NCI-H1694 (cell line): ENCODE data around the gene SNX20.

ENCODE experiments used
- DNase-seq: peaks from one replicate; lab custom pipeline; 2025; lab: John Stamatoyannopoulos, UW

SNX20 gene

DNA sequence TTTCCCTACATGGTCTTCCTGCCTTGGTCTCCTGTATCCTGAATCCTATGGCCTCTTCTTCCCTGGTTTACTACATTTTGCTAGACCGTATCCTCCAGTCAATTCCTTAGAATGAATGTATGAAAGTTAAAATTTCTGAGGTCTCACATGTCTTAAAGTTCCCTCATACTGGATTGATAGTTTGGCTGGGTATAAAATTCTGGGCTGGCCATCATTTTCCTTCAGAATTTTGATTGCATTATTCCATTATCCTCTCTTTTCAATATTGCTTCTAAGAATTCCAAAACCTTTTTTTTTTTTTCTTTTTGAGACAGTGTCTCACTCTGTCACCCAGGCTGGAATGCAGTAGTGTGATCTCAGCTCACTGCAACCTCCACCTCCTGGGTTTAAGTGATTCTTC lies 23.1 kb upstream of the SNX20 start:
- no peak for DNase-seq

DNA sequence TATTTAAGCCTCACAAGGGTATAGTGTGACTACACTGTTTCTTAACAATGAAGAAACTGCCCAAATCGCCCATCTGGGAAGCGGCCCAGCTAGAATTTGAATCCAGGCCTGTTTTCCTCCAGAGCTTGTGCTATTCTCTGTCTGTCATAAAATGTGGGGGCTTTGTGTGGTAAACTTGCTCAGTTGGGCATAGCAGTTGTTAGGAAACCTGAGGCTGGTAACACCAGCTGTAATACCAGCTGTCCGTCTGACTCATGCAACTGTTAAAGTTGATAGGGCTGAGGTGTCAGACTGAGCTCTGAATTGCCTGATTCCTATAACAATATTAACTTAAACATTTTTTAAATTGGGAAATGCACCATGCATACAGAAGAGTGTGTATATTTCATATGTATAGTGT lies 21.6 kb upstream of the SNX20 start:
- peak; percentile 95 for DNase-seq

DNA sequence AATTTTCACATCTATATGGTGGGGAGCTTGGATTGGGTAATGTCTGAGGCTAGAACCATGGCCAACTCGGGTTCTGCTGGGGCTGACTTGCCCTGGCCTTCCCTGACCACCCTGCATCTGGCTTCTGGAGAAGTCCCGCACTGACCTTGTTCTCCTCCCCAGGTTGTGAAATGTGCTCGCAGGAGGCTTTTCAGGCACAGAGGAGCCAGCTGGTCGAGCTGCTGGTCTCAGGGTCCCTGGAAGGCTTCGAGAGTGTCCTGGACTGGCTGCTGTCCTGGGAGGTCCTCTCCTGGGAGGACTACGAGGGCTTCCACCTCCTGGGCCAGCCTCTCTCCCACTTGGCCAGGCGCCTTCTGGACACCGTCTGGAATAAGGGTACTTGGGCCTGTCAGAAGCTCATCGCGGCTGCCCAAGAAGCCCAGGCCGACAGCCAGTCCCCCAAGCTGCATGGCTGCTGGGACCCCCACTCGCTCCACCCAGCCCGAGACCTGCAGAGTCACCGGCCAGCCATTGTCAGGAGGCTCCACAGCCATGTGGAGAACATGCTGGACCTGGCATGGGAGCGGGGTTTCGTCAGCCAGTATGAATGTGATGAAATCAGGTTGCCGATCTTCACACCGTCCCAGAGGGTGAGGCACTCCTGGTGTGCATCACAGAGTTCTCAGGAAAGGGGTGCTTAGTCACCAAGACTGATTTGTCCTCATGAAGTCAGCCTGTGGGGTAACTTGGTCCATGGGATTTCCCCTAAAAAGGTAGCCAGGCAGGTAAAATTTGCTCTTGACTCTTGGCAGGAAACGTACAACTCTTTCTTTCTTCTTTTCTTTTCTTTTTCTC lies 18.4 kb upstream of the SNX20 start:
- no peak for DNase-seq

DNA sequence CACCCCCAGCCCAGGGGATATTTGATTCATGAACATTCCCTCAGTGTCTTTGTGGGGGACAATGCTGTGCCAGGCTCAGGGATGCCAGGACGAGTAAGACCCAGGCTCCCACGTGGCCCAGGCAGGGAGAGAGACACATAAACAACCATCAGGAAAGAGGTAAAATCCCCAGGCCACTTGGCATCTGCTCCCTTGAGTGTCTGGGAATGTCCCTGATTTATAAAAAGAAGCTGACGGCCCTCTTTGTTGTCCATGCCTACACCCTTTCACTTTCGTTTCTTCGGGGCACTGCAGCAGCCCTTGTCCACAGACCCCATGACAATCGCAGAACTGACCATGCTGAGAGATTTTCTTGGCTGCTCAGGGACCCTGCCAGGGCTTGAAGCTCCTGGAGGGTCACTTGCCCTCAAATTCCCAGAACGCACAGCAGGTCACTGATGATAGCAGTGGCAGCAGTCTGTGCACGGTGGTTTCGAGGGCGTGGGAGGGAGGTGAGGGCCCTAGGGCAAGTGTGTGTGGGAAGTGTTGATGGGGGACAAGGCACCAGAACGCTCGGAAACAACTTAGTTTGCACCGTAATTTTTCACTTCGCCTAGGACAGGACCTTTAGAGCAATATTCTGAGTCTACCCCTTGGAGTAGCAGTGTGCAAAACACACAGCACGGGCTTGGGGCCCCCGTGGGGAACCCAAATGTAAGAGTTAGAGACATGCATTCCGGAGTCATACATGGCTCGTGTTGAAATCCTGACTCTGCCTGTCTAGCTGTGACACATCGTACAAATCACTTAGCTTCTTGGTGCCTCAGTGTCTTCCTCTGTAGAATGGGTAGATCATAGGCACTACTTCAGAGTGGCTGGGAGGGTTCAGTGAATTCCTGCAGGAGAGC lies 17.0 kb upstream of the SNX20 start:
- DNase-seq: no peak

DNA sequence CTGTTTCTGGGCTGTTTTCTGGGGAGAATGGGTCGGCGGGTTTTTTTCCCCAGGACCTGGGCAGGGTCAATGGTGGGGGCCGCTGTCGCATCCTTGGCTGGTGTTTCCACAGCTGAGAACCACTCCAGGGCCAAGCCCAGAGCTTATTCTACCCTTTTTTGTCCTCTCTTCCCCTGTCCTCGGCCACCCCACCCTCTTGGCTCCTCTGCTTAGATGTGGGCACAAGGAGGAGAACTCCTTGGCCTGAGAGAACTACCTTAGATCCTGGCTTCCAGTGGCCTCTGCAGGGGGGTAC lies 16.3 kb upstream of the SNX20 start:
- DNase-seq: no peak

DNA sequence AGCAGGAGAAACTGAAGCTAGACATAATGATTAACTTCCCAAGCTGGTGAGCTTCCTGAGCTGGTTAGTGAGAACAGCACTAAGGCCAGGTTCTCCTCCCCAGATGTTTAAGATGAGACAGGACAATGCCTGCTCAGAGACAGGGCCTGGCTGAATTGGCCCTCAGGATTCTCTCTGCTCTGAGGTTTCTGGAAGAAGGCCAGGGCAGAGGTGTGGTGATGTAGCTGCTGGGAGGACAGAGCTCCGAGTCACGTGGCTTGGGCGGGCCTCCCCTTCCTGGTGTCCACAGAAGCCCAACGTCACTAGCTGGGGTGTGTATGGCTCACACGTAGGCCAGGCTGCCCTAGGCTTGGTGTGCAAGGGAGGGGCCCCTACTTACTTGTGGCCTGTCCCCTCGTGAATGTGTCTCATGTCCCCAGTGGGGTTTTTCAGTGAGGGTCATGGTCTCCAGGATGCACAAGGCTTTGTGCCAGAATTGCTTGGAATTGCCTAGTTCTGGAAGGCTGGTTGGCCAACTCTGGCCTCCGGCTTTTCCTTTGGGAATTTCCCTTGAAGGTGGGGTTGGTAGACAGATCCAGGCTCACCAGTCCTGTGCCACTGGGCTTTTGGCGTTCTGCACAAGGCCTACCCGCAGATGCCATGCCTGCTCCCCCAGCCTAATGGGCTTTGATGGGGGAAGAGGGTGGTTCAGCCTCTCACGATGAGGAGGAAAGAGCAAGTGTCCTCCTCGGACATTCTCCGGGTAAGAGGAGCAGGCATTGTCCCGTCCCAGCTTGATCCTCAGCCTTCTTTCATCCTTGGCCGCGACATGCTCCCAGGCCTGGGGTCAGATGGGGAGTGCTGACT lies 15.7 kb upstream of the SNX20 start:
- DNase-seq: no peak

DNA sequence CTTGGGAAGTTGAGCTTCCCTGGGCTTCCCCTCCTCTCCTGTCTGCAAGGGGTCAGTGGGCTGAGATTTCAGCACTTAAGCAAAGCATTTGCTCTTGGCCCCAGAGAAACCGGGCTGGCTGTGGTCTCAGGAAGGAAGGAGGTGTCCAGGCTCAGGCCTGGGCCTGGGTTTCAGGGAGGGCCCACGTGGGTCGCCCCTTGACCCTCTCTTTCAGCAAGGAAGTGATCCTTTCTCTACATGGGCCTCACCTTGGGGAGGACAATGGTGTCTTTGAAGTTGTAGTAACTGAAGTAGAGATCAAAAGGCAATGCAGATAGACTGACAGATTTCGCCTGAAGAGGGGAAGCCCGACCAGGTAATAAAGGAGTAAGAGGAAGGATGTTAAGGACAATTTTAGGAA lies 15.0 kb upstream of the SNX20 start:
- no peak for DNase-seq

DNA sequence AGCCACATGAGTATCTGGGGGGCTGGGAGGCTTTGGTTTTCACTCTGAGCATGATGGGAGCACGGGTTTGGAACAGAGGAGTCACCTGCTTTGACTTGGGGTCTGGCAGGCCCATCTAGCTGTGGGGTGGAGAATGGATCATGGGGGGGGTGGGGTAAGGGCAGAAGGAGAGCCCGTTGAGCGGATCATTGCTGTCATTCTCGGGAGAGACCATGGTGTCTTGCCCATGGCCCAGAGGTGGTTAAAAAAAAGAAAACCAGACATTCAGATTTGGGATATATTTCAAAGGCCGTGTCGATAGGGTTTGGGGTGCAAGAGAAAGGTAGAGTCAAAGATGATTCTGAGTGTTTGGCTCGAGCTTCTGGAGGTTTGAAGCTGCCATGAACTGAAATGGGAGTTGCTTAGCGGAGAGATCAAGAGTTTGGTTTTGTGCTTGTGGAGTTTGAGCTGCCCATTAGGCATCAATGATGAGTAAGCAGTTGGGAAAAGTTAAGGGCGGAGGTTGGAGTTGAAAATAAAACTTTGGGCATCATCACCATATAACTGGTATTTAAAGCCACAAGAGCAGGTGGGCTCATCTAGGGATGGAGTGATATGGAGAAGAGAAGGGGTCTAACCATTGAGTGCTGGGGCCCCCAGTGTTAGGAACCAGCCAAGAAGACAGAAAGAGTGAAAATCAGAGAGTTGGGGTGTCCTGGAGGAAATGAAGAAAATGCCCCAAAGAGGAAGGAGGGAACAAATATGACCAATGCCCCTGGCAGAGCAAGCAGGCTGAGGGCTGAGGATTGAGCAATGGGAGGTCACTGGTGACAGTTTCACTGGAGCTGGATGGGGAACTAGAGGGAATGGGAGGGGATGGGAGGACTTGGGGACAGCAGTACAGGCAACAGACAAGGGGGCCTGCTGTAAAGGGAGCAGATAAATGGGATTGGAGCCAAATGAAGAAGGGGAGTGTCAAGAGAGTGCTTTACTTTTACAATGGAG lies 14.2 kb upstream of the SNX20 start:
- DNase-seq: no peak

DNA sequence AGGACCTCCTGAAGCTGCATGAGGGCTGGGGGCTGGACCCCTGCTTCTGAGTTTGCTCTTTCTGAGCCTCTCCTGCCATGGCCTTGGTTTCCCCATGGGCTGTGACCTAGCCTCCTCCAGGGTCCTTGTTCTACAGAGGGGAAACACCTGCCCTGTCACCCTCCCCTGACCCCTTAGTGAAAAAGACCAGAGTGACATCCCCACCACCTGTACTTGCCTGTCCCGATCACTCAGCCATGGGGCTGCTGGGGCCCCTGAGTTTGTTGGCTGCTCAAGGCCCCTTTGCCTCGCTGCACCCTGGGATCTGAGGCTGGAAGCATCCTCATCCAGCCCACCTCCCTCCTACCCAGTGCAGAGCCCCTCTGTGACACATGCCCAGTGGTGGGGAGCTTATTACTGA lies 13.1 kb upstream of the SNX20 start:
- no peak for DNase-seq

DNA sequence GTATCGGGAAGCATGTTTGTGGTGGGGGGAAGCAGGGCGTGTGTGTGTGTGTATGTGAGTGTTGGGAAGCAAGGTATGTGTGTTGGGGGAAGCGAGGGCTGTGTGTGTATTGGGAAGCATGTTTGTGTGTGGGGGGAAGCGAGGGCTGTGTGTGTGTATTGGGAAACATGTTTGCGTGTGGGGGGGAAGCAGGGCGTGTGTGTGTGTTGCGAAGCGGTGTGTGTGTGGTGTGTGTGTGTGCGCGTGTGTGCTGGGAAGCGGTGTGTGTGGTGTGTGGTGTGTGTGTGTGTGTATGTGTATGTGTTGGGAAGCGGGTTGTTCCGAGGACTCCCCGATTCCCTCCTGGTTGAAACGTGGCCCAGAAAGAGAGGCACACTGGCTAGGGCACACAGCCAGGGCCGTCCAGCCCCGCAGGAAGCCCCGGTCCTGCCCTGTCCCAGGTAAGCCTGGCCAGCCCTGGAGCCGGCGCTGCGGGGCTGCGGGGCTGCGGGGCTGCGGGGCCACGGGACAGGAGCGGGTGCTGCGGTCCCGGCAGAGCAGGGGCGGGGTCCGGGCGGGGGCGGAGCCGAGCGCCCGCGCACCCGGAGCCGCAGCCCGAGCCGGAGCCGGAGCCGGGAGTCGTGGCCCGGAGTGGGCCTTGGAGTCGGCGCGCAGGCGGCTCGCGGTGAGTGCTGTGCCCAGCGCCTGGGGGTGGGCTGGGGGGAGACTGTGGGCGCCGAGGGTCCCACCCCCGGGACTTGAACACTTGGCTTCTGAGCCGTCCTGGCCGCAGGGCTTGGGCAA lies 12.1 kb upstream of the SNX20 start, which contains the start of gene NOD2:
Gene NOD2 (plus strand): TSS at position 608 of the 783 bp plus-strand sequence. CDS start 5,890 bp downstream, outside the sequence.
- DNase-seq: no peak

DNA sequence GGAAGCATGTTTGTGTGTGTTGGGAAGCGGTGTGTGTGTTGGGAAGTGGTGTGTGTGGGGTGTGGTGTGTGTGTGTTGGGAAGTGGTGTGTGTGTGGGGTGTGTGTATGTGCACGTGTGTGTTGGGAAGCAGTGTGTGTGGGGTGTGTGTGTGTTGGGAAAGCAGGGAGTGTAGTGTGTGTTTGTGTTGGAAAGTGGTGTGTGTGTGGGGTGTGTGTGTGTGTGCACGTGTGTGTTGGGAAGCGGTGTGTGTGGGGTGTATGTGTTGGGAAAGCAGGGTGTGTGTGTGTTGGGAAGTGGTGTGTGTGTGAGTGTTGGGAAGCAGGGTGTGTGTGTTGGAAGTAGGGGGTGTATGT lies 11.5 kb upstream of the SNX20 start:
- no peak for DNase-seq

DNA sequence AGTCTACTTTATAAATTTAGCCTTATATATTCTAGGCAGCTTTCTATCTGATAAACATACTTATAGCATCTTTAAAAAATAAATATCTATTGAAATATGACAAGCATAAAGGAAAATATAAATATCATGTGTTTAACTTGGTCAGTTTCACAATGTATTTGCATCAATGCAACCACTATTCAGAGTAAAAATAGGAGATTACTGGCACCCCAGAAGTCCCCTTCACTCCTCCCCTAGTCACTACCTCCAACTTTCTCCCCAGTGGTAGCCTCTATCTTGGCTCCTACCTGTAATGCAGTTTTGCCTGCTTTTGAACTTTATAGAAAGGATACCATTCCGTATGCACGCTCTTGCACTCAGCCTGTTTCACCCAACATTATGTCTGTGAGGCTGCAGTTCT lies 9.1 kb upstream of the SNX20 start:
- DNase-seq: no peak

DNA sequence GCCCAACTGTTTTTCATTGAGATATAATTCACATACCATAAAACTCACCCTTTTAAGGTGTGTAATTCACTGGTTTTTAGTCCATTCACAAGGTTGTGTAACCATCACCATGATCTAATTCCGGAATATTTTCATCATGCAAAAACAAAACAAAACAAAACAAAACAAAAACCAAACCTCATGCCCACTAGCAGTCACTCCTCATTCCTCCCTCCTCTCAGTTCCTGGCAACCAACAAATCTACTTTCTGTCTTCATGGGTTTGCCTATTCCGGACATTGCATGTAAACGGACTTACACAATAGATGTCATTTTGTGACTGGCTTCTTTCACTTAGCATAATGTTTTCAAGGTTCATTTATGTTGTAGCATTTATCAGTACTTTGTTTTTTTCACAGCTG lies 7.8 kb upstream of the SNX20 start:
- no peak for DNase-seq

DNA sequence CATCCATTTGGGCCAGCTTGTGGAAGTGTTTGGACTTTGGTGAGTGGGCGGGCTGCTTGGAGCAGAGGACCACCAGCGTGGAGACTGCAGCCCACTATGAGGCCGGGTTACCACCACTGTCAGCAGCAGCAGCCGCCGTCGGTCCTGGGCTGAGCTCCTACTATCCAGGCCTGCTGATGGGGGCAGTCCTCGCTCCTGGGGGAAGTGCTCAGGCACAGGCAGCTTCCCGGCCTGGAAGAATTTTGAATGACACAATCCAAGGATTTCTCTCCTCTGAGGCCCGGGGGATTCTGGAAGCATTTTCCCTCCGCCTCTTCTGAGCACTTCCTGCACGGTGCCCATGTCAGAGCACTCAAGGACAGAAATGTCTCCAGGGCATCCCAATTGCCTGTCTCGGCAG lies 7.0 kb upstream of the SNX20 start:
- DNase-seq: no peak

DNA sequence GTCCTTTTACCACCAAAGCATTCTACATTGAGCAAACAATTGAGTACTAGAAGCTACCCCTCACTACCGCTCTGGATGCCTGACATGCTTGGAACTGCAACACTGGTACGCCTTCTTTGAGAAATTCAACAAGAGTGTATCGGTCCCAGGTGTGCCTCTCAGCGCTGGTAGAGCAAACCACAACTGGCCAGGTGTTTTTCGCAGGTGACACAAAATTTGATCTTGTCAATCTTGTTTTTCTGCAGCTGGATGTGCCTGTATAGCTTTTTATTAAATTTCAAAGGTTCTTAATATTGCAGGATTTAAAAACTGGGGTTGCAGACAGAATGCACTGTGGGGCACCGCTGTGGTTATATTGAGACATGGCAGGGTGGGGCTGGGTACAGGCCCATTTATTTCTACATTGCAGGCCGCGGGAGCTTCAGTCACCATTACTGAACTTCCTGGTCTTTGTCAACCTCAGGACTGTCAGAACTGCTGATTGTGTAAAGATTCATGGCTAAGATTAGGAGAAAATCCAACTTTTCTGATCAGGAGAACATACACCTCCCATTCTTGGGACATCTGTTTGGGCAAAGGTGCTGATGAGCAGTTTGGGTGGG lies 4.5 kb upstream of the SNX20 start:
- DNase-seq: no peak

DNA sequence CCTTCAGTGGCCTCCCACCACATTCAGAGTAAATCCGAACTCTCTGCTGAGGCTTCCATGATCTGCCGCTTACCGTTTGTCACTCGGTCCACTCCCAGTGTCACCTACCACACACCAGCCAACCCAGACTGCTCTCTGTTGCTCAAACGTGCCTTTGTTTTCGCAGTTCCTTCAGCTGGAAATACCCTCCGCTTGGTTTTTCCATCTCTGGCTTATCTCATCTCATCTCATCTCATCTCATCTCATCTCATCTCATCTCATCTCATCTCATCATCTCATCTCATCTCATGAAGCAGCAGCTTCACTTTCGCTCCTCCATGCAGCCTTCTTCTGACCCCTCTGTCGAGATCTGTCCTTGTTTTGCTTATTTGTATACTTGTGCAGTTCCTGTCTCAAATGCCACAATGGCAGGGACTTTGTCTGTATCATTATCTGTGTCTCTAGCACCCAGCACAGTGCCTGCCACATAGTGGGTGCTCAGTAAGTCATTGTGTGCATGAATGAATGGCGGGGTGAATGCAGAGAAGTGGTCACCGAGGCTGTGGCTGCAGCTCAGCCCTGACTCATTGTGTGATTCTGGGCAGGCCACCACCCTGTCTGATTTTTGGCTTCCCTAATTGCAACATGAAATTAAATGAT lies 3.8 kb upstream of the SNX20 start:
- no peak for DNase-seq

DNA sequence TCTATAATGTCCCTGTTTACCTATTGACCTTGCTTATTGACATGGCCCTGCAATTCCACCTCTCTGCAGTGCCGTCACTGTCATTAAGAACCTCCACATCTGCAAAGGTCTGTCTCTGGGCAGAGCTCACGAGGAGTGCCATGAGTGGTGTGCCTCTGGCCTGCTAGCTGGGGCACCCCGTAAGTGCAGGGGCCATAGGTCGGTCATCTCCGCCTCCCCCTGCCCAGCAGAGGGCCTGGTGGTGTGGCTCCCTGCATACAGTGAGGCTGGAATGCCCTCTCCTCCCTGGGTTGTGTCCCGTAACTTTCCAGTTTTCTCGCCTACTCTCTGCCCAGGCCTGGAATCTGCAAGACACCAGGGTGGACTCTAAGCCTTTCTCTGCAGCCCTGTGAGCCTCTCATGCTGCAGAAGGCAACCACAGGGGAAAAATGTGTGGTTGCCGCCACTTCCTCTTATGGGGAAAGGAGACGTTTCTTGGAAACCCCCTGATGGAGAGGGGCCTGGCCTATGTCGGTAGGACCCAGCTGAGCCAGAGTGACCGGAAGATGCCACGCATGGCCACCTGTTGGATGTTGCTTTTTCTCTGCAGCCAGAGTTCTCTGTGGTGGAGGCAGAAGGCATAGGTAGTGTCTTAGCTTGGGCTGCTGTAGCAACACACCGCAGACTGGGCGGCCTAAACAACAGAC lies 2.7 kb upstream of the SNX20 start:
- no peak for DNase-seq

DNA sequence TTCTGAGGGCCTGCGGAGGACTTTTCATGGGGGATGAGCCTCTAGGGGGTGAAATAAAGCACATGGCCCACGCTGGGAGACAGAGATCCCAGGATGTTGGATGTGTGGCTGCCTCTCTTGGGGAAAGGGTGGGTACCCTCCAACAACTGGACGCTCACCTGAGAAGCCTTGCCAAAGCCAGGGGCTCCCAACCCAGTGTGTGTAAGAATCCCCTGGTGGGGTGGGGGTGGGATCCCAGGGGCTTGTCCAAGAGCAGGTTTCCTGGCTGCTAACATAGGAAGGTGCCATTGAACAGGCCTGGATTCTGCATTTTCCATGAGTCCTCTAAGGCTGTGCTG lies 587 bp downstream of the SNX20 start:
- DNase-seq: no peak
